K562 (cell line): ENCODE results near the gene RHOB. TPM values are rescaled to one million over a fixed set of nuclear protein-coding genes. Genes with fewer than 3 reads are reported as not detected.

Source experiments
- ATAC-seq: fragments of 200-7000 bp; cut with Tn5 transposase; 3 replicates; pipeline ENCODE4 v1.9.1; 2020; ENCODE audit warnings: moderate library complexity
- BruUV-seq: library from RNA; stranded (reverse); fragments of 400-500 nt; replicated peaks from 2 replicates; lab custom pipeline; 2021; lab: Mats Ljungman, UMichigan
- CTCF ChIA-PET: fragments of 300-600 bp; formaldehyde crosslinking; extraction: SDS; loops from one replicate; lab custom pipeline; 2021; ENCODE audit warnings: low intra/inter-chr PET ratio; lab: Yijun Ruan, JAX
- POLR2A ChIA-PET: fragments of 300-600, 350-650 bp; sonication (Branson Sonifier 250); formaldehyde crosslinking; extraction: SDS; loops from one replicate; lab custom pipeline; 2021; ENCODE audit warnings: antibody characterized with exemption, inconsistent platforms; lab: Yijun Ruan, JAX
- DNase-seq, 4 experiments: peaks; one replicate each; pipeline versions ENCODE4 v3.0.0 to v3.0.0-alpha.2; 2011 to 2018; ENCODE audit warnings: low spot score in 3 of 4, mixed read lengths in 3 of 4; ENCODE audit errors: extremely low read depth in 1 of 4
- FAIRE-seq: peaks from 2 replicates; lab custom pipeline; 2011; peaks lifted over from hg19 to GRCh38; lab: Jason Lieb, UNC
- H2AFZ ChIP-seq: 2 replicates; pipeline ENCODE4 v1.6.0; 2011; ENCODE audit warnings: low read depth, low read length, control low read depth, inconsistent platforms
- H3K27ac ChIP-seq: fragments of 200-600 bp; 3 replicates; pipeline ENCODE4 v1.8.0; 2011; ENCODE audit warnings: low read depth, mild to moderate bottlenecking, control low read depth, inconsistent platforms, low read length, moderate library complexity, mixed read lengths; ENCODE audit errors: extremely low read depth
- H3K27me3 ChIP-seq, 2 experiments: fragments of 300-600 bp in 1 of 2; 2 replicates in 1 of 2; 3 replicates in 1 of 2; pipeline versions ENCODE4 v1.6.0 to v1.8.0; 2011; ENCODE audit warnings: inconsistent platforms in 2 of 2, low read length in 2 of 2, mild to moderate bottlenecking in 1 of 2, mixed read lengths in 1 of 2, moderate library complexity in 1 of 2; ENCODE audit not compliant: control insufficient read depth in 2 of 2, insufficient read depth in 2 of 2
- H3K36me3 ChIP-seq: fragments of 300-600 bp; 3 replicates; pipeline ENCODE4 v1.8.0; 2011; ENCODE audit warnings: mild to moderate bottlenecking, low read length, inconsistent platforms; ENCODE audit not compliant: control insufficient read depth, insufficient read depth
- H3K4me1 ChIP-seq, 2 experiments: fragments of 200-600 bp in 1 of 2; replicated peaks in 1 of 2; 2 replicates in 1 of 2; 3 replicates in 1 of 2; pipeline versions ENCODE4 v1.5.1 to v1.8.0; 2011; ENCODE audit warnings: inconsistent platforms in 2 of 2, low read length in 2 of 2, mild to moderate bottlenecking in 1 of 2, mixed read lengths in 1 of 2, moderate library complexity in 1 of 2; ENCODE audit not compliant: control insufficient read depth in 2 of 2, insufficient read depth in 2 of 2
- H3K4me2 ChIP-seq: 2 replicates; pipeline ENCODE4 v1.6.1; 2011; ENCODE audit warnings: low read length, control low read depth, inconsistent platforms, mixed read lengths; ENCODE audit not compliant: insufficient read depth
- H3K4me3 ChIP-seq: fragments of 200-600 bp; sonication (generic), shearing (Covaris generic); 2 replicates; pipeline ENCODE4 v1.5.1; 2016; ENCODE audit warnings: control low read depth, inconsistent platforms
- H3K79me2 ChIP-seq: fragments of 200-600 bp; 3 replicates; pipeline ENCODE4 v1.8.0; 2011; ENCODE audit warnings: low read length, inconsistent platforms; ENCODE audit not compliant: control insufficient read depth, insufficient read depth
- H3K9ac ChIP-seq, 2 experiments: 2 replicates each; pipeline versions ENCODE4 v1.6.0 to v1.6.1; 2011; ENCODE audit warnings: low read depth in 2 of 2, low read length in 2 of 2, control low read depth in 1 of 2, inconsistent platforms in 1 of 2, mild to moderate bottlenecking in 1 of 2, mixed read lengths in 1 of 2; ENCODE audit not compliant: insufficient read depth in 1 of 2
- H3K9me1 ChIP-seq: one replicate; pipeline ENCODE4 v1.6.0; 2011; ENCODE audit warnings: inconsistent platforms, mild to moderate bottlenecking, low read length, moderate library complexity; ENCODE audit not compliant: control insufficient read depth, insufficient read depth
- H3K9me3 ChIP-seq: replicated peaks from 2 replicates; pipeline ENCODE4 v1.5.1; 2011; ENCODE audit warnings: low read depth, low read length, inconsistent platforms; ENCODE audit not compliant: control insufficient read depth, insufficient read depth
- H4K20me1 ChIP-seq: replicated peaks from 2 replicates; pipeline ENCODE4 v1.6.1; 2011; ENCODE audit warnings: low read length, inconsistent platforms, mixed read lengths; ENCODE audit not compliant: control insufficient read depth, insufficient read depth
- BRD9 ChIP-seq: fragments of 450-650 bp; IDR thresholded peaks from 2 replicates; pipeline ENCODE4 v1.6.1; 2018; ENCODE audit warnings: low read depth; ENCODE audit not compliant: partially characterized antibody
- CHD1 ChIP-seq: fragments of 200-600 bp; sonication (generic); IDR thresholded peaks from one replicate; pipeline ENCODE4 v1.6.1; 2012; ENCODE audit warnings: mild to moderate bottlenecking, moderate library complexity, low read length, inconsistent platforms
- ELF4 ChIP-seq: fragments of 450-650 bp; formaldehyde crosslinking; IDR thresholded peaks from 2 replicates; pipeline ENCODE4 v1.4.0; 2022; ENCODE audit warnings: missing genetic modification characterization
- GATAD2A ChIP-seq: fragments of 450-650 bp; IDR thresholded peaks from 2 replicates; pipeline ENCODE4 v1.6.1; 2017
- GATAD2B ChIP-seq: fragments of 450-650 bp; IDR thresholded peaks from 2 replicates; pipeline ENCODE4 v1.6.1; 2017; ENCODE audit warnings: mild to moderate bottlenecking, borderline replicate concordance
- HDAC1 ChIP-seq, 2 experiments: fragments of 450-650 bp; IDR thresholded peaks; 2 replicates each; pipeline ENCODE4 v1.6.1; 2016 to 2017; ENCODE audit warnings: inconsistent platforms in 1 of 2, mild to moderate bottlenecking in 1 of 2, moderate library complexity in 1 of 2
- HDGF ChIP-seq: fragments of 450-650 bp; IDR thresholded peaks from 2 replicates; pipeline ENCODE4 v1.6.1; 2016
- MTA1 ChIP-seq: fragments of 450-650 bp; IDR thresholded peaks from 2 replicates; pipeline ENCODE4 v1.6.1; 2017; ENCODE audit warnings: borderline replicate concordance
- NCOA6 ChIP-seq: fragments of 450-650 bp; IDR thresholded peaks from 2 replicates; pipeline ENCODE4 v1.6.1; 2017; ENCODE audit warnings: mild to moderate bottlenecking
- SAFB2 ChIP-seq: fragments of 200-400 bp; formaldehyde crosslinking; IDR thresholded peaks from 2 replicates; pipeline ENCODE4 v1.6.1; 2018; ENCODE audit warnings: borderline replicate concordance, low read length, low read depth, moderate library complexity; ENCODE audit not compliant: severe bottlenecking
- ZC3H8 ChIP-seq: fragments of 450-650 bp; IDR thresholded peaks from 2 replicates; pipeline ENCODE4 v1.6.1; 2017
- ZNF121 ChIP-seq: sonication (generic); formaldehyde crosslinking; conservative IDR thresholded peaks from 2 replicates; pipeline ENCODE4 v1.8.0; 2022; ENCODE audit warnings: missing genetic modification reagents
- ZNF146 ChIP-seq: IDR thresholded peaks from one replicate; pipeline ENCODE4 v1.6.1; 2018; ENCODE audit warnings: missing compliant biosample characterization; ENCODE audit not compliant: unreplicated experiment
- ZNF57 ChIP-seq: fragments of 450-650 bp; formaldehyde crosslinking; IDR thresholded peaks from 2 replicates; pipeline ENCODE4 v1.4.0; 2020; ENCODE audit warnings: mild to moderate bottlenecking, moderate library complexity
- ZNF668 ChIP-seq: fragments of 250-450 bp; sonication (Bioruptor Pico); IDR thresholded peaks from 2 replicates; pipeline ENCODE4 v1.8.0; 2022; ENCODE audit warnings: mild to moderate bottlenecking, inconsistent platforms
- ZNF778 ChIP-seq: fragments of 450-650 bp; formaldehyde crosslinking; IDR thresholded peaks from 2 replicates; pipeline ENCODE4 v1.4.0; 2020; ENCODE audit warnings: mild to moderate bottlenecking, moderate library complexity
- WGBS: fragments of 100-300 bp; shearing (Covaris generic); methylation state at CpG from one replicate; pipeline ENCODE4 v1.1.6; 2016; ENCODE audit warnings: low coverage, mixed read lengths; ENCODE audit not compliant: insufficient coverage; ENCODE audit errors: missing lambda C conversion rate; 5-methylcytosine and 5-hydroxymethylcytosine counted together
- in situ Hi-C: fragments of 300-500 bp; cut with MboI; formaldehyde crosslinking; loops from 4 replicates; pipeline ENCODE4 v1.15.0; 2018; ENCODE audit warnings: inconsistent platforms, mixed read lengths
- intact Hi-C: fragments of 100-400 bp; cut with micrococcal nuclease; formaldehyde crosslinking; loops from 2 replicates; pipeline ENCODE4 v1.14.2; 2022
- polyA plus RNA-seq, 8 experiments: library from polyadenylated mRNA; depleted of rRNA in 4 of 8; stranded (reverse) in 5 of 8; unstranded in 3 of 8; fragments of >200 nt; fragmentation: Nextera tagmentation in 2 of 8; fragmentation: Illumina TruSeq in 1 of 8; extraction: Ambion mirVana in 2 of 8; extraction: Trizol in 1 of 8; gene quantifications; 2 replicates each; pipeline versions ENCODE4 v1.2.1 to v1.2.3, GENCODE V29; 2011 to 2014; ENCODE audit warnings: inconsistent platforms in 1 of 8, missing spikeins in 1 of 8
- total RNA-seq, 7 experiments: library from RNA; depleted of rRNA in 6 of 7; stranded (reverse); fragments of >200 nt in 6 of 7; fragmentation: Illumina TruSeq in 2 of 7; extraction: Trizol in 2 of 7; gene quantifications; 2 replicates each; pipeline versions ENCODE4 v1.2.1 to v1.2.3, GENCODE V29; 2011 to 2021; ENCODE audit warnings: low replicate concordance in 1 of 7
- TF ChIP-seq, protein P1 (sequence below): fragments of 250-450 bp; sonication (Bioruptor Pico); IDR thresholded peaks from 2 replicates; pipeline ENCODE4 v1.8.0; 2021; ENCODE audit warnings: moderate library complexity, mild to moderate bottlenecking, inconsistent platforms
- TF ChIP-seq, protein P2 (sequence below): fragments of 250-450 bp; sonication (Bioruptor Pico); IDR thresholded peaks from 2 replicates; pipeline ENCODE4 v1.4.0; 2020; ENCODE audit warnings: borderline replicate concordance

RHOB gene
- total and polyA plus RNA-seq, 9 of the 15 experiments (the other 6 are each of a cell fraction or from before 2014, with no cell fraction given) = 0.07 to 4.8 (median 1.1) TPM

DNA sequence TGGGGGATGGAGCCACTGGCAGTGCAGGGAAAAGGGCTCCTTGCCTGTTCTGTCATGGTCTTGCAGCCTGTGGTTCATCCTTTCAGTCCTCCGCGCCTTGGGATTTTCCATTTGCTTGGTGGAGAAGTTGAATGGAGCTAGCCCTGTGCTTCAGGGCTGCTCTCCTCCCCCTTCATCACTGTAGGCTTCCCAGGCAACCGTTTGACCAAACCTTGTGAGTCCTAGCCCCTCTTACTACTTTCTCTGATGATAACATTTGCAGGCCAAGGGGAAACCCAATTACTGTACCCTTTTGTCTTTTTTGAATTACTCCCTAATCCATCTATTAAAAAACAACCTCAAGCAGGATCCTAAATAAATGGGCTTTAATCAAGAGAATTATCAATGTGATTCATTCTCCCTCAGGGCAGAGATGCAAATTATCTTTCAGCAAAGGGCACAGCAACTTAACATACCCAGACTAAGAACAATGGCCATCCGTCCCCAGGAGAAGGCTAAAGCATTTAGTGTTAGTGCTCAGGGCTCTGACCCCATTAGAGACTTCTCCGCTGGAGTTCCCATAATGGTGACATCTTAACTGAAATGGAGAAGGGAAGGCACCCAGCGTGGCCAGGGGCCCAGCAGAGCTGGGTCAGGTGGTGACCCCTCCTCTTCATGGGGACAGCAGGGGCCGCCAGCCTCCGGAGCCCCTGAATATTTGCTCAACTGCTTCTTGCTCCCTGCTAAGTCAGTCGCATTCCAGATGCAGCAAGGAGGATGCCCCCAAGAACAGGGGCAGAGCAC, 40.7 kb downstream of the RHOB start (continued):
- TF ChIP-seq ZNF57 (CRISPR knock-in tag) = no peak
- TF ChIP-seq GATAD2A = no peak
- TF ChIP-seq HDGF = no peak
- no peak for TF ChIP-seq ZNF146 (CRISPR knock-in tag)
- no peak for TF ChIP-seq ZNF778
- TF ChIP-seq NCOA6 = no peak
- no peak for TF ChIP-seq BRD9
- TF ChIP-seq MTA1 = no peak
- TF ChIP-seq GATAD2B = no peak

DNA sequence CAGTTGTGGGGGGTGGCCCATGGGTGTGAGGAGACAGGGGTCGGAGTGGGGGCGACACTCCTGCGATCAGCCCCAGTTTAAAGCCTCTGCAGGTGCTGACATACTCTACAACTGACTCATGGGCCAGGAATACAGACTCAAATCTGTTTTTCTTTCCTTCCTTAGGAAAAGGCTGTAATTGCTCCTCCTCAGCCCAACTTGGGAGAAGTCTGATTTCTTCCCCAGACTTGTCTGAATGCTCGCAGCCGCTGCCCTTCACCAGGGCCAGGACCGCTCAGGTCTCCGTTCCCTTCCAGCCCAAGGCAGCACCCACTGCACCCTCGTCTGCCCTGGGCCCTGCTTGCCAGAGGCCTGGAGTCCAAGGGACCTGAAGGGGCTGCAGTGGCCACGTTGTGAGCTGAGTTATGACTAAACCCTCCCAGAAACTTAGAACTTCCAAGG, 41.3 kb downstream of the RHOB start:
- H3K4me2 ChIP-seq = no peak overlapping the region
- ChIA-PET CTCF (no interaction called here), POLR2A (interaction anchor here (0.6 kb wide), 1 partner anchor 133 kb away, joined by 5 read pairs; no protein-coding TSS in a partner anchor)
- no peaks in the 10 kb centered on the region for H4K20me1 ChIP-seq
- peaks cover 0 to 5% of the 10 kb centered on the region in 2 experiments; a peak in 2 of 5 replicates for H3K4me1 ChIP-seq
- ATAC-seq (no peak; the same call in 2 of the 3 replicates), DNase-seq (no peak), FAIRE-seq (no peak)
- H3K9ac ChIP-seq = no peak overlapping the region
- H3K36me3 ChIP-seq = no peaks in the 10 kb centered on the region
- BruUV-seq = no TSS peak
- peaks cover 8 to 66% of the 10 kb centered on the region in 2 experiments; a peak in 3 of 5 replicates for H3K27me3 ChIP-seq
- H3K27ac ChIP-seq = no peak overlapping the region
- no peak overlapping the region for H2AFZ ChIP-seq
- no peaks in the 10 kb centered on the region for H3K9me1 ChIP-seq
- intact Hi-C loops (no loop called here), in situ Hi-C loops (no loop called here)
- no peak overlapping the region for H3K4me3 ChIP-seq
- H3K9me3 ChIP-seq = no peaks in the 10 kb centered on the region
- no peaks in the 10 kb centered on the region for H3K79me2 ChIP-seq
- 6% methylated on average over 9 of the region's 9 CpGs for WGBS
- TF ChIP-seq ELF4 (no peak), ZNF668 (CRISPR knock-in tag) (no peak), ZNF121 (CRISPR knock-in tag) (no peak), ZC3H8 (no peak), CHD1 (no peak), SAFB2 (no peak), HDAC1 (IDR thresholded peaks at IDR 0.05) (no peak)
- TF ChIP-seq, protein P1, sequence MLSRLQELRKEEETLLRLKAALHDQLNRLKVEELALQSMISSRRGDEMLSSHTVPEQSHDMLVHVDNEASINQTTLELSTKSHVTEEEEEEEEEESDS (CRISPR knock-in tag) = no peak
- TF ChIP-seq, protein P2, sequence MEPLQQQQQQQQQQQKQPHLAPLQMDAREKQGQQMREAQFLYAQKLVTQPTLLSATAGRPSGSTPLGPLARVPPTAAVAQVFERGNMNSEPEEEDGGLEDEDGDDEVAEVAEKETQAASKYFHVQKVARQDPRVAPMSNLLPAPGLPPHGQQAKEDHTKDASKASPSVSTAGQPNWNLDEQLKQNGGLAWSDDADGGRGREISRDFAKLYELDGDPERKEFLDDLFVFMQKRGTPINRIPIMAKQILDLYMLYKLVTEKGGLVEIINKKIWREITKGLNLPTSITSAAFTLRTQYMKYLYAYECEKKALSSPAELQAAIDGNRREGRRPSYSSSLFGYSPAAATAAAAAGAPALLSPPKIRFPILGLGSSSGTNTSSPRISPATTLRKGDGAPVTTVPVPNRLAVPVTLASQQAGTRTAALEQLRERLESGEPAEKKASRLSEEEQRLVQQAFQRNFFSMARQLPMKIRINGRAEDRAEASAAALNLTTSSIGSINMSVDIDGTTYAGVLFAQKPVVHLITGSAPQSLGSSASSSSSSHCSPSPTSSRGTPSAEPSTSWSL = no peak
